ENCODE data around the gene ABCB11. TPM values are rescaled to one million over a fixed set of nuclear protein-coding genes. Genes with fewer than 3 reads are reported as not detected.

Gene ABCB11
- total RNA-seq, 1 donor from 2014 or later: not detected

DNA sequence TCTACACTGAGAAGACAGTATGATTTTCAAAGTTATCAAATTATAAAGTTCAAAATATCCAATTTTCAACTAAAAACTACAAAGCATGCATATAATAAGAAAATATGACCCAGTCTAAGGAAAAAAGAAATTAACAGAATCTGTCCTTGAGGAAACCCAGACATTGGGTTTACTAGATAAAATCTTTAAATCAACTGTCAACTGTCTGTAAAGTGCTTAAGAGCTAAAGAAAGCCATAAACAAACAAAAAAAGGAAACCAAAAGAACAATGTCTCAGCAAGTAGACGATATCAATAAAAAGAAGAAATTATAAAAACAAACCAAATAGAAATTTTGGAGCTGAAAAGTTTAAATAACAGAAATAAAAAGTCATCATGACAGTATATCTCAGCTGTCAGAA lies 10.5 kb upstream of the ABCB11 start:
- H3K27me3 Mint-ChIP-seq (ENCODE audit: unreplicated experiment): peaks cover 5% of the 10 kb centered on the region
- DNase-seq: no peak
- H3K9me3 Mint-ChIP-seq (ENCODE audit: unreplicated experiment): peaks cover 4% of the 10 kb centered on the region
- TF ChIP-seq, protein P1, sequence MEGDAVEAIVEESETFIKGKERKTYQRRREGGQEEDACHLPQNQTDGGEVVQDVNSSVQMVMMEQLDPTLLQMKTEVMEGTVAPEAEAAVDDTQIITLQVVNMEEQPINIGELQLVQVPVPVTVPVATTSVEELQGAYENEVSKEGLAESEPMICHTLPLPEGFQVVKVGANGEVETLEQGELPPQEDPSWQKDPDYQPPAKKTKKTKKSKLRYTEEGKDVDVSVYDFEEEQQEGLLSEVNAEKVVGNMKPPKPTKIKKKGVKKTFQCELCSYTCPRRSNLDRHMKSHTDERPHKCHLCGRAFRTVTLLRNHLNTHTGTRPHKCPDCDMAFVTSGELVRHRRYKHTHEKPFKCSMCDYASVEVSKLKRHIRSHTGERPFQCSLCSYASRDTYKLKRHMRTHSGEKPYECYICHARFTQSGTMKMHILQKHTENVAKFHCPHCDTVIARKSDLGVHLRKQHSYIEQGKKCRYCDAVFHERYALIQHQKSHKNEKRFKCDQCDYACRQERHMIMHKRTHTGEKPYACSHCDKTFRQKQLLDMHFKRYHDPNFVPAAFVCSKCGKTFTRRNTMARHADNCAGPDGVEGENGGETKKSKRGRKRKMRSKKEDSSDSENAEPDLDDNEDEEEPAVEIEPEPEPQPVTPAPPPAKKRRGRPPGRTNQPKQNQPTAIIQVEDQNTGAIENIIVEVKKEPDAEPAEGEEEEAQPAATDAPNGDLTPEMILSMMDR (IDR thresholded peaks at IDR 0.05; ENCODE audit: partially characterized antibody, unreplicated experiment): no peak
- H3K4me1 Mint-ChIP-seq (ENCODE audit: low read depth, unreplicated experiment): no peaks in the 10 kb centered on the region
- no peak overlapping the region for H3K4me3 Mint-ChIP-seq (ENCODE audit: unreplicated experiment)
- H3K36me3 Mint-ChIP-seq (ENCODE audit: unreplicated experiment): peaks cover 14% of the 10 kb centered on the region
- no peak overlapping the region for H3K27ac Mint-ChIP-seq (ENCODE audit: unreplicated experiment)

- Mint-ChIP-seq H3K27ac (ENCODE audit: unreplicated experiment) (no peak overlapping the region), H3K4me1 (ENCODE audit: low read depth, unreplicated experiment) (no peaks in the 10 kb centered on the region), H3K9me3 (ENCODE audit: unreplicated experiment) (peaks cover 4% of the 10 kb centered on the region), H3K27me3 (ENCODE audit: unreplicated experiment) (peaks cover 2% of the 10 kb centered on the region), H3K36me3 (ENCODE audit: unreplicated experiment) (peaks cover 8% of the 10 kb centered on the region), H3K4me3 (ENCODE audit: unreplicated experiment) (no peak overlapping the region)
- DNase-seq: no peak
- TF ChIP-seq, protein P1 (IDR thresholded peaks at IDR 0.05; ENCODE audit: partially characterized antibody, unreplicated experiment): no peak
Measured at GRCh38 chr2:169039702-169040101, 8.6 kb upstream of the ABCB11 start.

DNA sequence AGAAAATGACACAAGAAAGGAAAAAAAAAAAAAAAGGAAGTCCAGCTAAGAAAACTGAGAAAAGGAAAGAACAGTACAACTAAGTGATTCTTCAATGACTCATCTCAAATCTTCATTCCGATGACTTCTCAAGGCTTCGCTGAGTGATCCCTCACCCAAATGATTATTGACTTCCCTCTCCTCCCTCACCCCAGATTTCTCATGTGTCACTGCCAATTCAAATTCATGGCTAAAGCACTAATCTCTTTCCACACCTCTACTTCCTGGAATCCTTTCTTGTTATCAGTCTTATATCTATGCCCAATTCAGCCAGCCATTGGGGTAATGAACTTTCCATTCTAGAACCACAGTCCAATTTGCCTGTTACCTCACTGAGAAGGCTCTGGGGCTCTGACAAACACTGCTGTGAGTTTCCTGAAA lies 7.2 kb upstream of the ABCB11 start:
- TF ChIP-seq, protein P1 (IDR thresholded peaks at IDR 0.05; ENCODE audit: partially characterized antibody, unreplicated experiment): no peak
- H3K4me3 Mint-ChIP-seq (ENCODE audit: unreplicated experiment): no peak overlapping the region
- H3K27me3 Mint-ChIP-seq (ENCODE audit: unreplicated experiment): peaks cover 2% of the 10 kb centered on the region
- H3K27ac Mint-ChIP-seq (ENCODE audit: unreplicated experiment): no peak overlapping the region
- no peak for DNase-seq
- H3K36me3 Mint-ChIP-seq (ENCODE audit: unreplicated experiment): peaks cover 8% of the 10 kb centered on the region
- peaks cover 4% of the 10 kb centered on the region for H3K9me3 Mint-ChIP-seq (ENCODE audit: unreplicated experiment)
- H3K4me1 Mint-ChIP-seq (ENCODE audit: low read depth, unreplicated experiment): no peaks in the 10 kb centered on the region

GRCh38 chr2:169036736-169037440 lies 5.8 kb upstream of the ABCB11 start:
- H3K27me3 Mint-ChIP-seq (ENCODE audit: unreplicated experiment): peaks cover 2% of the 10 kb centered on the region
- H3K36me3 Mint-ChIP-seq (ENCODE audit: unreplicated experiment): peaks cover 1% of the 10 kb centered on the region
- TF ChIP-seq, protein P1 (IDR thresholded peaks at IDR 0.05; ENCODE audit: partially characterized antibody, unreplicated experiment): no peak

GRCh38 chr2:169035887-169036286 lies 4.8 kb upstream of the ABCB11 start:
- Mint-ChIP-seq H3K9me3 (ENCODE audit: unreplicated experiment) (peaks cover 2% of the 10 kb centered on the region), H3K27me3 (ENCODE audit: unreplicated experiment) (peaks cover 2% of the 10 kb centered on the region), H3K4me3 (ENCODE audit: unreplicated experiment) (no peak overlapping the region), H3K36me3 (ENCODE audit: unreplicated experiment) (no peaks in the 10 kb centered on the region), H3K27ac (ENCODE audit: unreplicated experiment) (no peak overlapping the region), H3K4me1 (ENCODE audit: low read depth, unreplicated experiment) (no peaks in the 10 kb centered on the region)
- DNase-seq: no peak
- TF ChIP-seq, protein P1 (IDR thresholded peaks at IDR 0.05; ENCODE audit: partially characterized antibody, unreplicated experiment): no peak

More at GRCh38 chr2:169036736-169037440, 5.8 kb upstream of the ABCB11 start:
- DNase-seq: no peak
- H3K9me3 Mint-ChIP-seq (ENCODE audit: unreplicated experiment): peaks cover 2% of the 10 kb centered on the region
- no peaks in the 10 kb centered on the region for H3K4me1 Mint-ChIP-seq (ENCODE audit: low read depth, unreplicated experiment)
- H3K27ac Mint-ChIP-seq (ENCODE audit: unreplicated experiment): no peak overlapping the region
- no peak overlapping the region for H3K4me3 Mint-ChIP-seq (ENCODE audit: unreplicated experiment)
